GM12878 (cell line): Measurements from ENCODE around the gene BMPR1B. TPM values are rescaled to one million over a fixed set of nuclear protein-coding genes. Genes with fewer than 3 reads are reported as not detected.

Experiments
- ATAC-seq: fragments of 200-7000 bp; cut with Tn5 transposase; 3 replicates; pipeline ENCODE4 v1.9.1; 2020; ENCODE audit warnings: mild to moderate bottlenecking, moderate library complexity
- BruUV-seq: library from RNA; stranded (reverse); fragments of 400-500 nt; replicated peaks from 2 replicates; lab custom pipeline; 2021; lab: Mats Ljungman, UMichigan
- CTCF ChIA-PET: fragments of 300-600 bp; sonication (Branson Sonifier 250); formaldehyde crosslinking; extraction: SDS; loops from one replicate; lab custom pipeline; 2021; ENCODE audit warnings: inconsistent platforms; lab: Yijun Ruan, JAX
- POLR2A ChIA-PET: fragments of 350-600 bp; formaldehyde crosslinking; extraction: SDS; loops from one replicate; lab custom pipeline; 2021; ENCODE audit warnings: inconsistent platforms; lab: Charles Lee
- RAD21 ChIA-PET: fragments of 300-600 bp; sonication (Branson Sonifier 250); formaldehyde crosslinking; loops from one replicate; lab custom pipeline; 2023; ENCODE audit warnings: antibody characterized with exemption; ENCODE audit not compliant: unreplicated experiment; lab: Charles Lee
- SMC1A ChIA-PET: fragments of 300-600 bp; sonication (Branson Sonifier 250); formaldehyde crosslinking; loops from one replicate; lab custom pipeline; 2023; ENCODE audit not compliant: unreplicated experiment, uncharacterized antibody; lab: Charles Lee
- DNase-seq: peaks from one replicate; pipeline ENCODE4 v3.0.0-alpha.2; 2011; ENCODE audit warnings: low read depth, low spot score
- FAIRE-seq: peaks from 3 replicates; lab custom pipeline; 2011; peaks lifted over from hg19 to GRCh38; lab: Jason Lieb, UNC
- H2AFZ ChIP-seq: 2 replicates; pipeline ENCODE4 v1.6.0; 2011; ENCODE audit warnings: low read depth, low read length, control low read depth; ENCODE audit not compliant: control insufficient read depth
- H3K27ac ChIP-seq: 2 replicates; pipeline ENCODE4 v1.5.1; 2011; ENCODE audit warnings: control low read depth; ENCODE audit not compliant: control insufficient read depth, insufficient read depth
- H3K27me3 ChIP-seq, 2 experiments: replicated peaks in 1 of 2; 2 replicates each; pipeline versions ENCODE4 v1.6.0 to v1.6.1; 2011; ENCODE audit warnings: low read length in 1 of 2; ENCODE audit not compliant: control insufficient read depth in 2 of 2, insufficient read depth in 2 of 2
- H3K36me3 ChIP-seq, 2 experiments: 2 replicates each; pipeline ENCODE4 v1.5.1; 2011; ENCODE audit warnings: low read length in 1 of 2; ENCODE audit not compliant: control insufficient read depth in 2 of 2, insufficient read depth in 2 of 2
- H3K4me1 ChIP-seq: 2 replicates; pipeline ENCODE4 v1.6.1; 2011; ENCODE audit warnings: mild to moderate bottlenecking, low read length, moderate library complexity, mixed read lengths; ENCODE audit not compliant: control insufficient read depth, insufficient read depth
- H3K4me2 ChIP-seq: 2 replicates; pipeline ENCODE4 v1.6.0; 2011; ENCODE audit warnings: control low read depth; ENCODE audit not compliant: control insufficient read depth, insufficient read depth
- H3K4me3 ChIP-seq: fragments of 200-600 bp; sonication (generic); 2 replicates; pipeline ENCODE4 v1.5.1; 2016
- H3K79me2 ChIP-seq: 2 replicates; pipeline ENCODE4 v1.6.0; 2011; ENCODE audit warnings: low read length; ENCODE audit not compliant: control insufficient read depth, insufficient read depth
- H3K9ac ChIP-seq: 2 replicates; pipeline ENCODE4 v1.8.0; 2011; ENCODE audit warnings: low read length, control low read depth, mixed read lengths; ENCODE audit not compliant: control insufficient read depth, insufficient read depth
- H3K9me3 ChIP-seq: replicated peaks from 3 replicates; pipeline ENCODE4 v1.5.1; 2011; ENCODE audit warnings: mild to moderate bottlenecking, low read length; ENCODE audit not compliant: control insufficient read depth, insufficient read depth
- H4K20me1 ChIP-seq: 2 replicates; pipeline ENCODE4 v1.6.0; 2011; ENCODE audit not compliant: control insufficient read depth, insufficient read depth
- BCLAF1 ChIP-seq: fragments of 450-650 bp; IDR thresholded peaks from 2 replicates; pipeline ENCODE4 v1.6.1; 2017; ENCODE audit warnings: antibody characterized with exemption, mild to moderate bottlenecking, moderate library complexity
- CEBPZ ChIP-seq: fragments of 150-350 bp; IDR thresholded peaks from 2 replicates; pipeline ENCODE4 v1.6.1; 2016; ENCODE audit warnings: low read depth, low read length
- EED ChIP-seq: sonication (generic); IDR thresholded peaks from 2 replicates; pipeline ENCODE4 v1.6.1; 2016; ENCODE audit warnings: antibody characterized with exemption, low read depth
- NR2F1 ChIP-seq: fragments of 450-650 bp; conservative IDR thresholded peaks from 2 replicates; pipeline ENCODE4 v1.6.1; 2017; ENCODE audit warnings: mild to moderate bottlenecking
- POLR2A ChIP-seq: IDR thresholded peaks from 2 replicates; pipeline ENCODE4 v1.6.1; 2011; ENCODE audit warnings: low read depth, mild to moderate bottlenecking, low read length
- RAD51 ChIP-seq: fragments of 450-650 bp; IDR thresholded peaks from 2 replicates; pipeline ENCODE4 v1.6.1; 2016; ENCODE audit warnings: moderate library complexity, mild to moderate bottlenecking, inconsistent platforms
- RCOR1 ChIP-seq: conservative IDR thresholded peaks from 2 replicates; pipeline ENCODE4 v1.6.1; 2012; ENCODE audit warnings: low read depth, low read length, improper control_type of control experiment
- SIN3A ChIP-seq: IDR thresholded peaks from 2 replicates; pipeline ENCODE4 v1.6.1; 2012; ENCODE audit warnings: low read depth, low read length, improper control_type of control experiment
- SP1 ChIP-seq: IDR thresholded peaks from one replicate; pipeline ENCODE4 v1.6.1; 2011; ENCODE audit warnings: low read depth, low read length
- SUPT20H ChIP-seq: IDR thresholded peaks from 2 replicates; pipeline ENCODE4 v1.6.1; 2011; ENCODE audit warnings: low read depth, mild to moderate bottlenecking, low read length, moderate library complexity, borderline replicate concordance; ENCODE audit not compliant: control insufficient read depth
- ZNF592 ChIP-seq: fragments of 450-650 bp; IDR thresholded peaks from 2 replicates; pipeline ENCODE4 v1.6.1; 2017; ENCODE audit warnings: mild to moderate bottlenecking, moderate library complexity
- WGBS: methylation state at CpG from one replicate; pipeline ENCODE4 v1.1.6; 2016; ENCODE audit warnings: low lambda C conversion rate; ENCODE audit not compliant: insufficient replicate concordance, insufficient coverage; ENCODE audit errors: missing lambda C conversion rate; 5-methylcytosine and 5-hydroxymethylcytosine counted together
- in situ Hi-C: fragments of 300-500 bp; cut with MboI; formaldehyde crosslinking; loops from 9 replicates; pipeline ENCODE4 v1.14.3; 2018; ENCODE audit warnings: mixed read lengths
- intact Hi-C: fragments of 100-400 bp; cut with micrococcal nuclease; formaldehyde crosslinking; loops from one replicate; pipeline ENCODE4 v1.14.2; 2022; ENCODE audit not compliant: unreplicated experiment
- polyA plus RNA-seq, 11 experiments: library from polyadenylated mRNA; depleted of rRNA in 4 of 11; unstranded in 6 of 11; stranded (reverse) in 5 of 11; fragments of >200 nt; fragmentation: Nextera tagmentation in 4 of 11; fragmentation: Illumina TruSeq in 1 of 11; extraction: Ambion mirVana in 4 of 11; extraction: Trizol in 1 of 11; gene quantifications; 1 replicate in 1 of 11; 2 replicates in 10 of 11; pipeline versions ENCODE4 v1.2.1 to v1.2.3, GENCODE V29; 2011 to 2016; ENCODE audit warnings: inconsistent platforms in 2 of 11, missing spikeins in 2 of 11, low read depth in 1 of 11
- total RNA-seq, 4 experiments: library from RNA; depleted of rRNA in 3 of 4; stranded (reverse); fragments of >200 nt in 3 of 4; fragmentation: Illumina TruSeq in 1 of 4; extraction: Trizol in 1 of 4; gene quantifications; 2 replicates each; pipeline versions ENCODE4 v1.2.1 to v1.2.3, GENCODE V29; 2013 to 2021
- TF ChIP-seq, protein P1 (sequence below): fragments of 450-650 bp; IDR thresholded peaks from 2 replicates; pipeline ENCODE4 v1.6.1; 2018; ENCODE audit warnings: borderline replicate concordance, mild to moderate bottlenecking; ENCODE audit not compliant: partially characterized antibody

Gene BMPR1B
- total and polyA plus RNA-seq, 10 of the 15 experiments (the other 5 are each of a cell fraction or from before 2014, with no cell fraction given), result not detected

- Histone ChIP-seq H3K4me1 (no peaks in the 10 kb centered on the region), H2AFZ (no peak overlapping the region), H3K4me2 (no peak overlapping the region), H3K9me3 (no peaks in the 10 kb centered on the region), H3K79me2 (no peaks in the 10 kb centered on the region), H3K36me3 (no peaks in the 10 kb centered on the region), H3K4me3 (no peak overlapping the region), H4K20me1 (no peaks in the 10 kb centered on the region), H3K9ac (no peak overlapping the region), H3K27ac (no peak overlapping the region), H3K27me3 (no peaks in the 10 kb centered on the region)
- DNase-seq, result no peak
- ChIA-PET POLR2A (no interaction called here), SMC1A (no interaction called here), RAD21 (no interaction called here), CTCF (no interaction called here)
- intact Hi-C loops (no loop called here), in situ Hi-C loops (no loop called here)
- no peak for FAIRE-seq
- ATAC-seq, result no peak
- WGBS, result 0% methylated on average over 1 of the region's 1 CpG
- no TSS peak for BruUV-seq
- TF ChIP-seq SIN3A (no peak), SUPT20H (no peak), BCLAF1 (no peak), ZNF592 (no peak), RCOR1 (no peak), POLR2A (no peak), NR2F1 (no peak), CEBPZ (no peak), EED (no peak), SP1 (no peak), RAD51 (no peak)
- TF ChIP-seq, protein P1, sequence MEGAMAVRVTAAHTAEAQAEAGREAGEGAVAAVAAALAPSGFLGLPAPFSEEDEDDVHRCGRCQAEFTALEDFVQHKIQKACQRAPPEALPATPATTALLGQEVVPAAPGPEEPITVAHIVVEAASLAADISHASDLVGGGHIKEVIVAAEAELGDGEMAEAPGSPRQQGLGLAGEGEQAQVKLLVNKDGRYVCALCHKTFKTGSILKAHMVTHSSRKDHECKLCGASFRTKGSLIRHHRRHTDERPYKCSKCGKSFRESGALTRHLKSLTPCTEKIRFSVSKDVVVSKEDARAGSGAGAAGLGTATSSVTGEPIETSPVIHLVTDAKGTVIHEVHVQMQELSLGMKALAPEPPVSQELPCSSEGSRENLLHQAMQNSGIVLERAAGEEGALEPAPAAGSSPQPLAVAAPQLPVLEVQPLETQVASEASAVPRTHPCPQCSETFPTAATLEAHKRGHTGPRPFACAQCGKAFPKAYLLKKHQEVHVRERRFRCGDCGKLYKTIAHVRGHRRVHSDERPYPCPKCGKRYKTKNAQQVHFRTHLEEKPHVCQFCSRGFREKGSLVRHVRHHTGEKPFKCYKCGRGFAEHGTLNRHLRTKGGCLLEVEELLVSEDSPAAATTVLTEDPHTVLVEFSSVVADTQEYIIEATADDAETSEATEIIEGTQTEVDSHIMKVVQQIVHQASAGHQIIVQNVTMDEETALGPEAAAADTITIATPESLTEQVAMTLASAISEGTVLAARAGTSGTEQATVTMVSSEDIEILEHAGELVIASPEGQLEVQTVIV, result no peak
These were observed 351.2 kb downstream of the BMPR1B start for GRCh38 chr4:95108883-95109421.
